ENCODE data around the gene DOLPP1.
"Not testable (repeated sequence)": the region's sequence is repeated elsewhere in the genome, so short reads cannot be mapped to it uniquely, and the experiment has no call there.

Gene DOLPP1, protein sequence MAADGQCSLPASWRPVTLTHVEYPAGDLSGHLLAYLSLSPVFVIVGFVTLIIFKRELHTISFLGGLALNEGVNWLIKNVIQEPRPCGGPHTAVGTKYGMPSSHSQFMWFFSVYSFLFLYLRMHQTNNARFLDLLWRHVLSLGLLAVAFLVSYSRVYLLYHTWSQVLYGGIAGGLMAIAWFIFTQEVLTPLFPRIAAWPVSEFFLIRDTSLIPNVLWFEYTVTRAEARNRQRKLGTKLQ

GRCh38 chr9:129080601-129081387, at the start of gene DOLPP1:
DOLPP1 (plus strand) TSS chr9:129081111; CDS start chr9:129081132, 21 bp downstream.
- peak; percentile 98 for DNase-seq

- no peak for DNase-seq
Measured at GRCh38 chr9:129031514-129031913, 49.4 kb upstream of the DOLPP1 start.

GRCh38 chr9:129032541-129033159, 48.3 kb upstream of the DOLPP1 start:
- DNase-seq: no peak

- no peak for DNase-seq
Measured at GRCh38 chr9:129033216-129033615, 47.7 kb upstream of the DOLPP1 start.

GRCh38 chr9:129035838-129036237, 45.1 kb upstream of the DOLPP1 start:
- DNase-seq: not testable (repeated sequence)

DNA sequence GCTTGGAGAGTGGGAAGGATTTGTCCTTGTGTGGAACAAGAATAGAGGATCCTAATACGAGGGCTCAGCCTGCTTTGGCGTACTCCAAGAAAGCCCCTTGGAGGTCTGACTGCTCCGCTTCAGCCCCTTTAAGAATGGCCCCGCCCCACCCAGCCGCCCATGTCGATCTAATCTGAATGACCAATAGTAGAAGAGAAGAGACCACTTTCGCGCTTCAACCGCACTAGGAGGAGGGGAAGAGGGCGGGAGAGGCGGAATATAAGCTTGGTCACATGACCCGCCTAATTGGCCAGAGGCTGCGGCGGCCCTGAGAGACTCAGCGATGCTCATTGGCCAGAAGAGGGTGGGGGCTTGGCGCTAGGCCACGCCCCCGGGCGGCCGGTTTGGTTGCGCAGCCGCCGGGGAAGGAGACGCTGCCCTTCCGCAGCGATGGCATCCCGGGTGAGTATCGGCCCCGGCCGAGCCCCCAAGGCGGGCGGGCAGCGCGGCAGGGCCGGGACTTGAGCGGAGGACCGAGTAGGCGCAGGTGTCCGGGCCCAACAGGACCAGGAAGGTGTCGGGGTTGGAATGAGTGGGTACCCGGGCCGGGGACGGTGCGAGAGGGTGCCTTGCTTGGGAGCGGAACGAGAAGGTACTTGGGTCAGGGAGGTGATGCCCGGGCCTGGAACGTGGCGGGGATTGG, 44.5 kb upstream of the DOLPP1 start, which contains the start of gene MIGA2:
TSS of gene MIGA2 (plus strand) at position 386 of the 682 bp plus-strand sequence. CDS start 3,969 bp downstream, outside the sequence.
- DNase-seq: peak; percentile 86

DNA sequence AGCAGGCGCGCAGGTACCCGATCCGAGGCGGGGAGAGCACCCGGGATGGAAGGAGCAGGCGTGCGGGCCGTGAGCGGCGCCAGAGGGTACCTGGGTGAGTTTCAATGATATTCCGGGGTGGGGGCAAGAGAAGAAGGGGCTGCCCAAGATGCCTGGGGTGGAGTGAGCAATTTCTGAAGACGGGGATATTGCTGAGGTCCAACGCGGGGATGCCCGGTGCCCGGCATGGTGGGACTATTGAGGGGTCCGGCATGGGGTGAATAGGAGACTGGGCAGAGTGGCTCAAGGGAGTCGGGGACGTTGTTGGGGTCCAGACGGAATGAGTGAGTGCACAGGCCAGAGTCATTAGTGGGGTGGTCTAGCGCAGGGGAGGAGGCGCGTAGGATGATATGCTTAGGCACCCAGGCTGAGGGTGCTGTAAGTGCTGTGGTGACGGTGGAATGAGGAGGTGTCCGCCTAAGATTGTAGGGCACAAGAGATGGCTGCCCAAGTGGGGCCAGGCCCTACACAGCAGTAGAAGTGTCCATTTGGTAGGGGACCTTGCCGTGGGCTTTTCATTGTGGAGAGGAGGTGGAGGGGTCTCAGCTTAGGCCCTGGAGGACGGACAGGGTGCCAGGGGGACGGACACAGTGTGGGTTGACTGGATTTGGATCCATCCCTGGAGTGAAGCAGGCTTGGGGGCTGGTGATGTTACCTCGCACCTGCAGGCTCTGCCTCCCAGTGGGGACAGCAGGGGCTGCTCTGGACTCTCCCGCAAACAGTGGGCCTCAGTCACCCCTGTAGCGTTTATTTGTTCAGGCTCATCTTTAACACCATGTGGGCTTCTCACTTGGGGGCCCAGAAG, 43.8 kb upstream of the DOLPP1 start:
- DNase-seq: no peak

- no peak for DNase-seq
Measured at GRCh38 chr9:129037767-129038098, 43.2 kb upstream of the DOLPP1 start.

DNA sequence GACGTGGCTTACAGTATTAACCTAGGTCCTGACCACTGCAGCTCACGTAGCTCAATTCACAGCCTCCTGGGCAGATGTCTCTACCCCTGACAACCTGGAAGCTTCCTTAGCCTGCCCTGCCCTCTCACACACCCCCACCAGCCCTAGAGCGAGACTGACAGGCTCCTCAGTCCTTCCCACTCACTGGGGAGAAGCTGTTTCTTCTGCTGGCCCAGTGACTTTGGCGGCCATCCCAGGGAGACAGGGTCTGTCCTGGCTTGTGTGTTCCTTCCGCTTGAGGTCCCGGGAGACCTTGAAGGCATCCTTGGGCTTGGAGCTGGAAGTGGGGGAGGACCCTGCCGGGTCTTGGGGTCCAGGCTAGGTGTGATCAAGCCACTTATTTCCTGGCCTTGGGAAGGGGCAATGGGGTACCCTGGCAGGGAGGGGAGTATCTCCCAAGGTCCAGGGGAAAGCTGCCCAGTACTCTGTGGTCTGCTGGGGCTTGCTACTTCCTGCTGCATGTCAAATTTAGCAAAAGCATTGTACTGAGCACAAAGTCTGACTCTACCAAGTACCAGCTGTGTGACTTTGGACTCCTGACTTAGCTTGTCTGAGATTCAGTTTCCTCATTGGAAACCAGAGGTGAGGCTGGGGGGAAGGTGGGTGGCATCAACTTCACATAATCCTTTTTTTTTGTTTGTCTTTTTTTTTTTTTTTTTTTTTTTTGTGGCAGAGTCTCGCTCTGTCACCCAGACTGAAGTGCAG, 42.6 kb upstream of the DOLPP1 start:
- no peak for DNase-seq

DNA sequence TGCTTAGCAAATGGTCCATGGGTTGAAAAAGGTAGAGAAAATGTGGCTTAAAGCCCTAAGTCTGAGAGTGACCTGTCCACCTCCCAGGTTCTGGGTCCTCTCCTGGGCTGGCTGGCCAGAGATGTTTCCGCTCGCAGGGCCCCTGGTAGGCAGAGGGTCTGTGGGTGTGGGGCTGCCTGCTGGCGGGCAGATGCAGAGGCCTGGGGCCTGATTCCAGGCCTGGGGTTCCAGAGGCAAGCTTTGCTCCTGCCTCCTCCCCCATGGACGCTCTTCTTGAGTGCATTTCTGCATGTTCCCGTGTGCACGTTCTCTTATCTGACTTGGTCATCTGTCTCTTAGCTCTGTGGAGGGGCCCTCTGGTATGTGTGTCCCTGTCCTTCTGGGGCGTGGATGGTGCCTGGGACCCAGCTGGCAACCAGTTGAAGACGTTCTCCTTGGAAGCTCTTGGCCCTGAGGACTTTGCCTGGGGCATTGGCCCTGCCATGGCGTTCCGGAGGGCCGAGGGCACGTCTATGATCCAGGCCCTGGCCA, 40.7 kb upstream of the DOLPP1 start:
- DNase-seq: no peak

GRCh38 chr9:129042016-129042415, 38.9 kb upstream of the DOLPP1 start:
- no peak for DNase-seq

DNA sequence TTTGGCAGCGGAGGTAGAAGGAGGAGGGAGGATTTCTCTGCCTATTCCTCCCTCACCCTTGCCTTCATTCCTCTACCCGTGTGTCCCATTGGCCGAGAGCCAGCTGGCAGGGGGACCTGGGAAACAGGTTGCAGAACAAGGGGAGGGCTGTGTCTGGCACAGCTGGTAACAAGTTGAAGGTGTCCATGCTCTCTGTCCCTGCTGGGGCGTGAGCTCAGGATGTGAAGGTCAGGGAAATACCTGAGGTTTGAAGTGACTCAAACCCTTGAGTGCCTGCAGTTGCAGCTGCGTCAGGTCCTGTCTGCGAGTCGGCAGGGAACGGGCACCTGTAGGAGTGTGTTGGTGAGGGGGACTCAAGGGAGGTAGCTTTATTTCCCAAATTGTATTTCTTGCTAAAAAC, 28.3 kb upstream of the DOLPP1 start:
- DNase-seq: no peak

GRCh38 chr9:129053020-129053419, 27.9 kb upstream of the DOLPP1 start:
- no peak for DNase-seq

GRCh38 chr9:129054163-129054851, 26.6 kb upstream of the DOLPP1 start:
- DNase-seq: no peak

GRCh38 chr9:129058965-129059795, 21.7 kb upstream of the DOLPP1 start:
- DNase-seq: no peak

DNA sequence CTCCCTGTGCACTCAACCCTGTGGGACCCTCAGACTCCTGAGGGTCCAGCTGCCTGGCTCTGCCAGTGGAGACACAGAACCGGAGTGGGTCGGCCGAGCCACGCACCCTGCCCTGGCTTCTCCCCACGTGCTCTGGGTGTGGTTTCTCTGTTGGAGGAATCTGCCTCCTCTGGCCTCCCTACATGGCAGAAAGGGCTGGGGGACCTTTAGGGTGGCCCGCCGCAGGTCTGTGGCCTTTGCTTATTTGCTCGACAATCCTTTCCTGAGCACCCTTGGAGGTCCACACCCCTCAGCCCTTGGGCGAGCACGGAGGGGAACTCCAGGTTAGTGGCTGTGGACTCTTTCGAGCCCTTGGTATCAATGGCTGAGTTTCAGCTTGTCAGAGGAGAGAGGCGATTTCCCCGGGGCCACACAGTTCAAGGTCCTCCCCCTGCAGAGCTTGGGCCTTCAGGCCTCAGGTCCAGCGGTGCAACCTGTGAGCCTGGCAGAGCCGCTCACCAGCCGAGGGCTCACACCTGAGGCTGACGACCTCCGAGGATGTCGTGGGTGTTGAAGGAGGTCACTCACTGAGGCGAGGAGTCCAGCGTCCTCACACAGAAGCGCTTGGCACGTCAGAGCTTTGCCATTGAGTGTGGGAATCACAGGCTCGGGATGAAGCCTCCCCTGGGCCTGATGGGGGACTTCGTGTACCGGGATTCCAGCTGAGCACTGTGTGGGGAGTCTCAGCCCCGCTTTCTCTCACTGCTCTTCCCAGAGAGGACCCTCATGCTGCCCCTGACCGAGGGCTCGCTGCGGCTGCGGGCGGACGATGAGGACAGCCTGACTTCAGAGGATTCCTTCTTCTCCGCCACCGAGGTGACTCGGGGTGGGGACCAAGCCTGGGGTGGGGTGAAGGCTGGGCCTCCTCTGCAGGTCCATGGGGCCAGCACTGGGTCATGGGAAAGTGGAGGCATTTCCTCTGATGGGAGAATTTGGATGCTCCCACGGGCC, 20.8 kb upstream of the DOLPP1 start:
- DNase-seq: no peak

DNA sequence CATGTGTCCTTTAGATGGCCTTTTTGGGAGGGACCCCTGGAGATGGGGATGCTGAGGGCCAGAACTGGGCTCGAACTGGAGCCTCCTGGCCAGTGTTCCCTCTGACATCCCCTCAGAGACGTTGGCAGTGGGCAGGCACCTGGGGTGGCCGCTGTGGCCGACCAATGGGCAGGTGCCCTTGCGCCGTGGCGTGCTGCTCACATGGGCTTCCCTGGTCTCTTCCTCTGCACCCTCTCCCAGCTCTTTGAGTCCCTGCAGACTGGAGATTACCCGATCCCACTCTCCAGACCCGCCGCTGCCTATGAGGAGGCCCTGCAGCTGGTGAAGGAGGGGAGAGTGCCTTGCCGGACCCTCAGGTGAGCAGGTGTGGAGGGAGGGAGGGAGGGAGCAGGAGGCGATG, 19.9 kb upstream of the DOLPP1 start:
- no peak for DNase-seq

DNA sequence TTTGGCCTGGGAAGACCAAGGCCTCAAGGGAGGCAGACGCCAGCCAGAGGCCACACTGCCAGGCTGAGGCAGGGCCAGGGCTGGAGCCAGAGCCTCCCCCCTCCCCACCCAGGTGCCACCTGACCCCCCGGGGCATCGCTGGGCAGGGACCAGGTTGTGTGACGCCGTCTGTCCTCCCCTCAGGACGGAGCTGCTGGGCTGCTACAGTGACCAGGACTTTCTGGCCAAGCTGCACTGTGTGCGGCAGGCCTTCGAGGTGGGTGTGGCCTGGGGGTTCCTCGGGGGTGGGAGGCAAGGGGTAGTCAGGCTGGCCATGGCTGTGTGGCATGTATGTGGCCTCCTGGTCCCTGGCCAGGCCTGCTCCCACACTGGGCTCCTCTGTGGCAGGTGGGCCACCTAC, 17.9 kb upstream of the DOLPP1 start:
- no peak for DNase-seq

DNA sequence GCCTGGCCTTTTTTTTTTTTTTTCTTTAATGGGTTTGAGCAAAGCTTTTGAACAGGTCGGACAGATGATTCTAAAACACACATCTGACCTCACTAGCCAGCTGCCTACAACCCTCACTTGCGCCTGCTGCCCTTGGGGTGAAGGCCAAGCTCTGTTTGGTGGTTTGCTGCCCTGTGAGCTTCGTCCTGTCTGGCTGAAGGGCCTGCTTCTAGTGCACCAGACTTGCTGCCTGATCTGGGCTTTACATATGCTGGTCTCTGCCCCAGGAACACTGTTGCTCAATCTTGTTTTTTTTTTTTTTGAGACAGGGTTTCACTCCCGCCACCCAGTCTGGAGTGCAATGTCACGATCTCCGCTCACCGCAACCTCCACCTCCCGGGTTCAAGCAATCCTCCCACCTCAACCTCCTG, 16.4 kb upstream of the DOLPP1 start:
- DNase-seq: no peak
